ENCODE results near the gene ZFP36L1.

Gene ZFP36L1

DNA sequence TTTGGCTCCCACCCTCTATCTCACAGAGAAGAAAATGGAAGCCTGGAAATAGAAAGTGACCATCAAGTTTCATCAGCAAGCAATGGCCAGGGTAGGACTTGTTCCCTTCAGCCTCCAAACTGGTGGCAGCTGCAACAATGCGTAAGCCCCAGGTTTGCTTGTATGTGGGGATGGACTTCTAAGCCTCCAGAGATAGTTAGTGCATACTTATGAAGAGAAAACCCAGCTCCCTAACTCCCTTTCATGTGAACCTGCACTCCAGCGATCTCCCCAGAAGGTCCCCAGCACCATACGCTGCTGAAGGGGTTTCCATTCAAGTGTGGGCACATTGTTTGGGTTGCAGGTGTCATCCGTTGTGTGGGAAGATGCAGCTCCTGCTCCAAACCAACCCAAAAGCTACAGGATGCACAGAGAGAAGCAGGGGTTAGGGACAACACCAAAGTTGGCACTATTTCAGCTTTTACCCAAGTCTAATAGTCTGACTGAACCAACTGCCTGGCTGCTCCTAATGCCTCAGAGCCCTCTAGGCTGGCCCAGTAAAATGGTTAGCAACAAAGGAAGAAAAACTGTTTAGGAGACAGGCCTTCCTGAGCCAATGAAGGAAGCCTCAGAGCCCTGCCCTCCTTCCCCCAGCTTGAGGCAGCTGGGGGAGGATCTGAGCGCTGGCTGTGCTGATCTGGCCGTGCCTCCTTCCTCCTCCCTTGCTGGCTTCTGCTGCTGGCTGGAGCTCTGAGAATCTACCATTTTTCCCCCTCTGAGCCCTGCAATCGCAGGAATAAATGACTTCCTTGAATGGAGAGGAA is 12.3 kb downstream of the ZFP36L1 start:
- TF ChIP-seq CTCF (IDR thresholded peaks at IDR 0.05; ENCODE audit: low read depth, low read length, missing control alignments) = no peak
- in situ Hi-C loops (cut with HindIII; ENCODE audit: low sequenced_read_pairs) = no loop called here
- no peak for DNase-seq (ENCODE audit: low read depth)
- no peak overlapping the region for H3K4me3 ChIP-seq (ENCODE audit: low read depth, low read length)

- no peak for TF ChIP-seq CTCF (IDR thresholded peaks at IDR 0.05; ENCODE audit: low read depth, low read length, missing control alignments)
- no peak overlapping the region for H3K4me3 ChIP-seq (ENCODE audit: low read depth, low read length)
- in situ Hi-C loops (cut with HindIII; ENCODE audit: low sequenced_read_pairs) = no loop called here
- DNase-seq (ENCODE audit: low read depth) = no peak
Observed at GRCh38 chr14:68779761-68780323, 13.0 kb downstream of the ZFP36L1 start.

DNA sequence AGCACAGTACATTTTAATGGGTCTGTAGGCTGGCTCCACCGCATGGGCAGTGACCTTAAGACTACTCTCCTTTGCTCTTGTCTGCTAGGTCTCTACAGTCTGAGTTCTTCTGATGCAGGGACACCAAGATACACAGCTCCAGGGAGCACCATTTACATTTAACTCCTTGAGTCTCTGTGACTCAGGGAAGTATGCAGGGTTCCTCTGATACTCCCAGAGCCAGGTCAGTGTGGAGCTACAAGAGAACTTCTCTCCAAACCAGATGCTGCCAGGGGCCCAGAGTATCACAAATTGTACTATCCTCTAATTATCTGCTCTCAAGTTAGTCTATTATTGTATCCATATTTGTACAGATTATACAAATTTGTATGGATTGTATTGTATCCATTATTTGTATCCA is 15.2 kb downstream of the ZFP36L1 start:
- TF ChIP-seq CTCF (IDR thresholded peaks at IDR 0.05; ENCODE audit: low read depth, low read length, missing control alignments) = no peak
- no peak for DNase-seq (ENCODE audit: low read depth)
- in situ Hi-C loops (cut with HindIII; ENCODE audit: low sequenced_read_pairs) = no loop called here
- H3K4me3 ChIP-seq (ENCODE audit: low read depth, low read length) = no peak overlapping the region

DNA sequence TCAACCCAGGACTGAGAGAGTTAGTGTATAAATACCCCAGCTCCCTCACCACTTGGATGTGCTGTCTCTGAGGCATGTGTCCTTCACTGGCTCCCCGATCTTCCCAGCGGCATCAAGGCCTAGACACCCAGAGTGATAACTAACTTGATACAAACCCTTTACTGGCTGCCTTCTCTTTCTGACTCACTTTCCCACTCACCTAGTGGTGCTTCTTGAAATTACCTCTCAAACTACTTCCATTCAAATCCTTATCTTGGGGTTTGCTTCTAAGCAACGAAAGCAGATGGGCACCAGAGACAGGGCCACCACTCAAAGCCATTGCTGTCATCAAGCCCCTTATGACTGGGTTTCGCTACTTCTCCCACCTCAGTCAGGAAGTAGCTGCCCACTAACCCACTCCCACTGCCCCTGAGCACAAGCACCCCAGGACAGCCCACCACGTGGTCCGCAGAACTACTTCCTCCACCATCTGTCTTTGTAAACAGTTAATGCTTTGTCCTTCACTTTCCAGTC is 17.2 kb downstream of the ZFP36L1 start:
- DNase-seq (ENCODE audit: low read depth) = no peak
- in situ Hi-C loops (cut with HindIII; ENCODE audit: low sequenced_read_pairs) = no loop called here
- no peak overlapping the region for H3K4me3 ChIP-seq (ENCODE audit: low read depth, low read length)
- TF ChIP-seq CTCF (IDR thresholded peaks at IDR 0.05; ENCODE audit: low read depth, low read length, missing control alignments) = no peak

GRCh38 chr14:68774771-68775613 is 17.9 kb downstream of the ZFP36L1 start:
- DNase-seq (ENCODE audit: low read depth) = no peak
- H3K4me3 ChIP-seq (ENCODE audit: low read depth, low read length) = no peak overlapping the region
- no peak for TF ChIP-seq CTCF (IDR thresholded peaks at IDR 0.05; ENCODE audit: low read depth, low read length, missing control alignments)
- in situ Hi-C loops (cut with HindIII; ENCODE audit: low sequenced_read_pairs) = loop anchor here (5.0 kb wide), 1 partner anchor 68 kb away; no protein-coding TSS in a partner anchor

DNA sequence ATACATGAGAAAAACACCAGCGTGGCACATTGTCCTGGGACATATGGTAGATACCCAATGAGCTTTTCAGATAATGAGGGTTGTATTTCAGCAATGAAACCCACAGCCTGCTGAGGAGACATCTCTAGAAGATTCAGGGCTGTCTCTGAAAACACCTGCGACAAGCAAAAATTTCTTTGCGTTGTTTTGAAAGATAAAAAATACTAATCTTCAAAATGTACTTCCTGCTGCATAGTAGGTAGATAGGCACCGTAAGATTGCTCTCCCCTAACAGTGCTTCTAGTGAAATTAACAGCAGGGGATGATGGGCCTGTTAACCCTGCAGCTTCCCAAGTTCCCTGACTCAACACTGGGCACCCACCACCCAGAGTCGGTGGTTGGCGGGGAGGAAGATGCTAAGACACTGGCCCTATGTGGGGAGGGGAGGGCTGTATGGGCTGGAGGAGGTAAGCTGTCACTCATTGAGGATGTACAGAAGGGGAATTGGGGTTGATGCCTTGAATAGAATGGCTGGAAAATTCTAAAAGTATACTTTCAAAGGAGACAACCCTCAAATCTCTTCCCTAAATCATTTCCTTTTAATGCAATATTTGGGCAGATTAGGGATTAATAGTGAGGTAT is 20.0 kb downstream of the ZFP36L1 start:
- no peak overlapping the region for H3K4me3 ChIP-seq (ENCODE audit: low read depth, low read length)
- no peak for TF ChIP-seq CTCF (IDR thresholded peaks at IDR 0.05; ENCODE audit: low read depth, low read length, missing control alignments)
- no peak for DNase-seq (ENCODE audit: low read depth)
- in situ Hi-C loops (cut with HindIII; ENCODE audit: low sequenced_read_pairs) = loop anchor here (5.0 kb wide), 1 partner anchor 66 kb away; no protein-coding TSS in a partner anchor

All from astrocyte of the cerebellum (primary cell).